Esophagus squamous epithelium (tissue), 5 donors: ENCODE data around the gene RIPK3. TPM values are rescaled to one million over a fixed set of nuclear protein-coding genes. Genes with fewer than 3 reads are reported as not detected.

ENCODE experiments used
- DNase-seq: peaks from one replicate; lab custom pipeline; 2025; lab: John Stamatoyannopoulos, UW
- H3K27ac ChIP-seq, 4 donors: fragments of 200-600 bp; sonication (generic); one replicate each; pipeline ENCODE4 v1.5.1; 2016 to 2019; ENCODE audit warnings: mild to moderate bottlenecking in 1 of 4
- H3K27me3 ChIP-seq, 4 donors: fragments of 200-600 bp; sonication (generic); 1 replicate in 3 of 4; 2 replicates in 1 of 4; pipeline versions ENCODE4 v1.5.1 to v1.6.0; 2017 to 2021; ENCODE audit warnings: antibody characterized with exemption in 1 of 4
- H3K36me3 ChIP-seq, 3 donors: fragments of 200-600 bp; sonication (generic); one replicate each; pipeline ENCODE4 v1.5.1; 2016 to 2019
- H3K4me1 ChIP-seq, 3 donors: fragments of 200-600 bp; sonication (generic); one replicate each; pipeline ENCODE4 v1.5.1; 2017 to 2019
- H3K4me3 ChIP-seq, 4 donors: fragments of 200-600 bp; sonication (generic); 1 replicate in 3 of 4; 2 replicates in 1 of 4; pipeline ENCODE4 v1.5.1; 2016 to 2019; ENCODE audit warnings: mild to moderate bottlenecking in 2 of 4, moderate library complexity in 1 of 4
- H3K9me3 ChIP-seq, 3 donors: fragments of 200-600 bp; sonication (generic); one replicate each; pipeline ENCODE4 v1.5.1; 2016 to 2019
- CTCF ChIP-seq, 6 experiments: fragments of 450-650 bp in 4 of 6; fragments of 200-600 bp in 2 of 6; sonication (generic) in 2 of 6; IDR thresholded peaks; one replicate each; pipeline ENCODE4 v1.5.1; 2016 to 2019; ENCODE audit warnings: antibody characterized with exemption in 6 of 6, mild to moderate bottlenecking in 4 of 6, moderate library complexity in 4 of 6
- POLR2A ChIP-seq, 4 donors: fragments of 450-650 bp; IDR thresholded peaks; one replicate each; pipeline ENCODE4 v1.6.1; 2017; ENCODE audit warnings: antibody characterized with exemption in 4 of 4, mild to moderate bottlenecking in 4 of 4, moderate library complexity in 3 of 4
- WGBS, 2 donors: methylation state at CpG; one replicate each; pipeline ENCODE4 v1.1.5; 2018; 5-methylcytosine and 5-hydroxymethylcytosine counted together
- intact Hi-C: fragments of 100-400 bp; cut with DNase I; formaldehyde crosslinking; loops from one replicate; pipeline ENCODE4 v1.15.0; 2022
- total RNA-seq, 4 donors: library from RNA; depleted of rRNA; stranded (reverse); fragments of >200 nt; gene quantifications; one replicate each; pipeline ENCODE4 v1.1.0, GENCODE V29; 2016
- donor health status: DM: yes; HTN: yes; CAD: no.

RIPK3 gene
- total RNA-seq, 4 donors from 2014 or later, result 10.3 to 21.4 (median 12.7) TPM

GRCh38 chr14:24309538-24310264 lies 30.1 kb downstream of the RIPK3 start, which contains the start of gene LTB4R2:
Gene LTB4R2, plus strand, starts transcription at chr14:24310140. Its CDS starts 525 bp downstream, at chr14:24310665.
- WGBS, 2 donors, result 24 to 58% methylated on average over 2 to 4 of the region's 5 CpGs
- Histone ChIP-seq H3K9me3 (no peaks in the 10 kb centered on the region), H3K27ac (peak within 1 kb of the TSS; percentile 92 to 97 (median 95)), H3K4me3 (peak within 1 kb of the TSS; percentile 46 to 84 (median 62)), H3K36me3 (peaks cover 0 to 33% (median 18%) of the 10 kb centered on the region in 3 donors), H3K27me3 (no peaks in the 10 kb centered on the region), H3K4me1 (peaks cover 61 to 73% (median 63%) of the 10 kb centered on the region in 3 donors)
- intact Hi-C loops, result no loop called here
- no peak for DNase-seq
- TF ChIP-seq CTCF (IDR thresholded peaks at IDR 0.05) (peak in 1 of 6 experiments; percentile 45), POLR2A (IDR thresholded peaks at IDR 0.05) (no peak)

GRCh38 chr14:24308342-24309124 lies 31.3 kb downstream of the RIPK3 start:
- intact Hi-C loops, result no loop called here
- DNase-seq, result no peak
- Histone ChIP-seq H3K4me3 (no peak overlapping the region), H3K9me3 (no peaks in the 10 kb centered on the region), H3K27ac (peak overlapping the region; percentile 92 to 97 (median 95)), H3K27me3 (no peaks in the 10 kb centered on the region), H3K36me3 (peaks cover 0 to 45% (median 29%) of the 10 kb centered on the region in 3 donors), H3K4me1 (peaks cover 51 to 62% (median 51%) of the 10 kb centered on the region in 3 donors)
- WGBS, 2 donors, result 51 to 67% methylated on average over 5 to 6 of the region's 7 CpGs
- TF ChIP-seq POLR2A (IDR thresholded peaks at IDR 0.05), result no peak
- TF ChIP-seq CTCF (IDR thresholded peaks at IDR 0.05), result no peak

- DNase-seq, result no peak
- TF ChIP-seq CTCF (IDR thresholded peaks at IDR 0.05) (peak; percentile 80 to 94 (median 85)), POLR2A (IDR thresholded peaks at IDR 0.05) (no peak)
- Histone ChIP-seq H3K27ac (peak within 1 kb of the TSS; percentile 92 to 97 (median 95)), H3K9me3 (no peaks in the 10 kb centered on the region), H3K36me3 (peaks cover 1 to 53% (median 34%) of the 10 kb centered on the region in 3 donors), H3K27me3 (no peaks in the 10 kb centered on the region), H3K4me1 (peaks cover 43 to 54% (median 44%) of the 10 kb centered on the region in 3 donors), H3K4me3 (no peak within 1 kb of the TSS)
- 57 to 58% methylated on average over 6 of the region's 6 CpGs for WGBS, 2 donors
- intact Hi-C loops, result no loop called here
Measured at GRCh38 chr14:24307575-24308341, 32.0 kb downstream of the RIPK3 start, which contains the start of gene CIDEB. Gene CIDEB, minus strand, starts transcription at chr14:24307977. Its CDS starts 119 bp downstream, at chr14:24307858.

GRCh38 chr14:24307156-24307574 lies 32.6 kb downstream of the RIPK3 start:
- WGBS, 2 donors, result 55 to 80% methylated on average over 3 to 11 of the region's 11 CpGs
- intact Hi-C loops, result no loop called here
- no peak for TF ChIP-seq CTCF (IDR thresholded peaks at IDR 0.05)
- TF ChIP-seq POLR2A (IDR thresholded peaks at IDR 0.05), result no peak
- H3K27me3 ChIP-seq, result no peaks in the 10 kb centered on the region
- H3K36me3 ChIP-seq, result peaks cover 7 to 59% (median 39%) of the 10 kb centered on the region in 3 donors
- no peaks in the 10 kb centered on the region for H3K9me3 ChIP-seq
- no peak overlapping the region for H3K4me3 ChIP-seq
- H3K4me1 ChIP-seq, result peaks cover 37 to 50% (median 38%) of the 10 kb centered on the region in 3 donors
- no peak for DNase-seq
- no peak overlapping the region for H3K27ac ChIP-seq
